HG03175 (cell line): ENCODE measurements around the gene SPAG6.
A peak's percentile ranks its signal among the peaks of the same experiment; 100 is the strongest.
"Not testable (repeated sequence)": the region's sequence is repeated elsewhere in the genome, so short reads cannot be mapped to it uniquely, and the experiment has no call there.

Experiments used
- ATAC-seq: cut with Tn5 transposase; IDR thresholded peaks from one replicate; pipeline ENCODE4 v1.9.1; 2021; ENCODE audit warnings: mild to moderate bottlenecking, moderate library complexity; ENCODE audit not compliant: unreplicated experiment

SPAG6 gene

GRCh38 chr10:22341190-22341925, 3.9 kb upstream of the SPAG6 start:
- no peak for ATAC-seq

- no peak for ATAC-seq
These were observed 3.4 kb upstream of the SPAG6 start for GRCh38 chr10:22341926-22342196.

GRCh38 chr10:22342421-22342820, 2.9 kb upstream of the SPAG6 start:
- no peak for ATAC-seq

- no peak for ATAC-seq
These were observed 1.6 kb upstream of the SPAG6 start for GRCh38 chr10:22343731-22344130.

GRCh38 chr10:22344249-22344648, 1.0 kb upstream of the SPAG6 start:
- ATAC-seq = no peak

- ATAC-seq = no peak
These were observed 455 bp upstream of the SPAG6 start for GRCh38 chr10:22344781-22345300.

GRCh38 chr10:22346096-22346661, 883 bp downstream of the SPAG6 start:
- no peak for ATAC-seq

- ATAC-seq = no peak
These were observed 4.5 kb downstream of the SPAG6 start for GRCh38 chr10:22349755-22350154.

- no peak for ATAC-seq
These were observed 5.9 kb downstream of the SPAG6 start for GRCh38 chr10:22351131-22351703.

- ATAC-seq = no peak
These were observed 11.1 kb downstream of the SPAG6 start for GRCh38 chr10:22356324-22356873.

GRCh38 chr10:22357770-22358169, 12.5 kb downstream of the SPAG6 start:
- ATAC-seq = not testable (repeated sequence)

GRCh38 chr10:22363305-22363704, 18.0 kb downstream of the SPAG6 start:
- ATAC-seq = no peak

- no peak for ATAC-seq
These were observed 19.3 kb downstream of the SPAG6 start for GRCh38 chr10:22364407-22365140.

GRCh38 chr10:22365233-22365632, 19.9 kb downstream of the SPAG6 start:
- peak; percentile 46 for ATAC-seq

- no peak for ATAC-seq
These were observed 20.5 kb downstream of the SPAG6 start for GRCh38 chr10:22365644-22366434.

- no peak for ATAC-seq
These were observed 21.1 kb downstream of the SPAG6 start for GRCh38 chr10:22366435-22366703.

- ATAC-seq = no peak
These were observed 21.5 kb downstream of the SPAG6 start for GRCh38 chr10:22366771-22367170.

GRCh38 chr10:22367471-22367870, 22.2 kb downstream of the SPAG6 start:
- ATAC-seq = no peak

GRCh38 chr10:22368402-22368801, 23.1 kb downstream of the SPAG6 start:
- no peak for ATAC-seq

- no peak for ATAC-seq
These were observed 23.7 kb downstream of the SPAG6 start for GRCh38 chr10:22368981-22369380.
